Subcutaneous preadipocyte (primary cell): Measurements from ENCODE around the gene NFATC4. TPM values are rescaled to one million over a fixed set of nuclear protein-coding genes. Genes with fewer than 3 reads are reported as not detected.

Experiments
- small RNA-seq: library from RNA; depleted of rRNA; stranded (forward); fragments of <200 nt; gene quantifications from one replicate; pipeline ENCODE3, GENCODE V24; 2012
- total RNA-seq: library from RNA; depleted of rRNA; stranded (reverse); fragments of >200 nt; gene quantifications from 2 replicates; pipeline ENCODE4 v1.2.3, GENCODE V29; 2012

Gene NFATC4
- total RNA-seq: 53.3 and 54.0 TPM in 2 replicates

DNA sequence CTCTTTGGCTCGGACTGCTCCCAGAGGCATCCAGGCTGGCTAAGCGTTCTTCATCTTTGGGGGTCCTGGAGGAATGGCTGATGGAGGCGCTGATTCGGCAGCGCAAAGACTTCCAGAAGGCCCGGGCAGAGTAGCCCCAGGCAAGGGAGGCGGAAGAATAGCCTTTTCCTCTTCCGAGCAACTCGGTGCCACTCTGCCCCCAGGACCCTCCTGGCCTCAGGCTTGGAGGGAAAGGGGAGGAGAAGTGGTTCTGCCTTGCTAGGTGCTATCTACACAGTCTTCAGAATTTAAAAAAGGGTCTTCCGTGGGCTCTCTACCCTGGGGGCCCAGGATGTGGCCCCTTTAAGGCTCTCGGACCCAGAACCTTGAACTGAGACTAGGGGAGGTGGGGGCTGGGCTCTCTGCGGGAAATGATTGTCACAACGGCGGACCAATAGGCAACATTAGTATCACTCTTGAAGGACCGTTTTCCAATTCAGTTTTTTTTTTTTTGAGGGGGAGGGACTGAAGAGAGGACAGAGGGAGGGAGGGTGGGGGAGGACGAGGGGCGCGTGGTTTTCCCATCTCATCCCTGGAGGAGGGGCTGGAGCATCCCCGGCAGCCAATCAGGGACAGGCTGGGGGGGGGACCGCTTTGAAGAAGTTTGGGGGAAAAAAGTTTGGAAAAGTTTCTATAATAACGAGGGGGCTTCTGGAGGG lies at the start of gene NFATC4:
TSS of gene NFATC4 (plus strand) at position 671 of the 698 bp plus-strand sequence. CDS start 157 bp downstream, outside the sequence.

DNA sequence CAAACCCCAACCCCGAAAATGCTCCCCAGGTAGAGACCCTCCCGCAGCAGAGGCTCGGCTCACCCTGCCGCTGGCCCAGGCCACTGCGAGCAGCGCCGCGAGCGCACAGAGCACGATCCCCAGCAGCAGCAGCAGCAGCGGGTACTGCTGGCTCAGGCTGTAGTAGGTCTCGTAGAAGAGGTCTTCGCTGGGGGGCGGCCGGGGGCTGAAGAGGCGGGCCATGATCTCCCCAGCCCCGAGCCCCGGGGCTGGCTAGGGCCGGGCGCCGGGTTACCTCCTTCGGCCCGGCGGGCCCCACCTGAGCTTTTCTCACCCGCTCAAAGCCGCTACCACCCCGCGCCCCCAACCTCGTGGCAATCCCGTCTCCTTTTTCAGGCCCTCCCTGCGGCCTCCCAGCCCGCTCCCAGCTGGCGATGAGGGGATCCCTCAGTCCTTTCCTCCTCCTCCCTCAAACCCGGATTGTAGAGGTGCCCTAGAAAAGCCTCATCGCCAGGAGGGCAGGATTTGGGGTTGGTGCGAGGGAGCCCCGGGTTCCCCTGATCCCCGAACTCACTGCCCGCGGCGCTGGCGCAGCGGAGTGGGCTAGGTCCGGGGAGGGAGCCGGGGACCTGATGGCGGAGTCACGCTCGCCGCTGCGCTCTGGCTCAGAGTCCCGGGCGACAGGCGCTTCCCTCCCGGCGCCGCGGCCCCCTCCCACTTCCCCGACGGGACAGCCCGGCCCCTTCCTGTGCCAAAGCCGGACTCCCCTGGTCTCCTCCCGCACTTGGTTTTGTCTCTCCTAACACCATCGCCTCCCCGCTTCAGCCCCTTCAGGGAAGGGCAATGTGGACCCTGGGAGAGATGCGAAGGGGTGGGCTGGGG lies 33.3 kb upstream of the NFATC4 start, which contains the start of gene ADCY4:
TSS of gene ADCY4 (minus strand) at position 641 of the 861 bp plus-strand sequence. CDS start at position 222, 419 bp downstream.

DNA sequence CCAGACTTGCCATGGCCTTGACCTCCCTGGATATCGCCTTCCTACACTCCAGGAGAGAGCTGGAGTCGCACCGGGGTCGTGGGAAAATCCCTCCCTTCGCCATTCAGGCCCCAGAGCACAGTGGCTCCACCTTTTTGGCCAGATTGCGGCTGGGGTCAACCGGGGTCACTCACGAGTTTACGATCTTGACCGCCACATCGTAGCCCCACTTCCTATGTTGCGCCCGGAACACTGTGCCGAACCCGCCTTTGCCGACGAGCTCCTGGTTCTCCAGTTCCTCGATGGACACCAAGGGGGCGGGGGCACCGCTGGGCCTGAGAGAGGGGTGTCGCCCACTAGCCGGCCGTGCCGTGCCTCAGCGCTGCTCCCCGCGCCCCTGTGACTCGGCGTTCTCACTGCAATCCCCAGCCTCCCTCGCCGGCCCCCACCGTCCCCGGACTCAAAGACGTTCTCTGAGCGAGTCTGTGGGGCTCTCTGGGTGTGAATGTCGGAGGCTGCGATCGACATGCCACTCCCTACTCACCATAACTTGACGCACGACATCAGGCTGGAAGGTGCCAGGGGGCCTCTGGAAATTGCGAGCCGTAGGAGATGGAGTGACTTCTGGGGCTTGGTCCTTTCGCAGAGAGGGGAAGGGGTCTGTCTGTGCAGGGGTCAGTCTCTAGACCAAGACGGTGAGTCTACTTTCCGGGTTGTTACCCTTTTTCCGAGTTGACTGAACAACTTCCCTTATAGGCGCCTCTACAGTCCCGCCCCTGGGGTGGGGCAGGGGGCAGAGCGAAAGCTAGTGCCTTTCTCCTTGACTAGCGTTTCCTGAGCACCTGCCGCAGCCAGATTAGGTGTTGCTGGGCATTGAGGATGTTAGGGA lies 28.5 kb upstream of the NFATC4 start, which contains the start of gene RIPK3:
TSS of gene RIPK3 (minus strand) at position 708 of the 868 bp plus-strand sequence. CDS start at position 543, 165 bp downstream.

DNA sequence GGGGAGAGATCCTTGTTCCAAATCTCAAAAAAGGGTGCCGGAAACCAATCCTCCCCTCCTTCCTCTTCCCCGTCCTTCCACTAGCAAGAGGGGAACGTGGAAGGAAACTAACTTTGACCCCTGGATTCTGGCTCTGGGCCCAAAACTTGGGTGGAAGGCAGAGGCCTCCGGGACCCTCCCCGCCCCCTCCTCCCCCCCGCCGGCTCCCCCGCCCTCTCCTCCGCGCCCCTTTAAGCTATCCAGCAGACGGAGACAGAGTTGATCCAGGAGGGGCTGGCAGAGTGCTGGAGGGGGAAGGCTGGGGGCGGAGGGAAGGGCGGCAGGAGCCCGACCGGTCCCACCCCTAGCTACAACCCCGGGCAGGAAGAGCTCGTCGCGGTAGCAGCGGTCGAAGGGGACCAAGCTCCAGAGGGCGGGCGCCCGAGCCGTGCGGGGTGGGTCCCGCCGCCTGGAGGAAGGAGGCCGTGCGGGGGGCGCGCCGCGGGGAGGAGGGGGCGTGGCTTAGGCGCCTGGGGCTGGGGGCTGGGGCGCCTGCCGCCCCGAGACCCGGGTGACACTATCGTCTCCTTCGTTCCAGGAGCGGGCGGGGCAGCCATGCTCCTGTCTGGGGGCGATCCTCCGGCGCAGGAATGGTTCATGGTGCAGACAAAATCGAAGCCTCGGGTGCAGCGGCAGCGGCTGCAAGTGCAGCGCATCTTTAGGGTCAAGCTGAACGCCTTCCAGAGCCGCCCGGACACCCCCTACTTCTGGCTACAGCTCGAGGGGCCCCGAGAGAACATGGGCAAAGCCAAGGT lies 30.9 kb downstream of the NFATC4 start, which contains the start of gene NYNRIN:
TSS of gene NYNRIN (plus strand) at position 351 of the 794 bp plus-strand sequence. CDS start at position 595, 244 bp downstream.

Small RNAs within 50 kb of the gene (small RNA-seq; reads per million reads assigned to genes)
- not detected for gene RF00026

Other genes with a start within 250 kb of the NFATC4 start
- 0.37 TPM in 1 of 2 replicates, not detected in the other for gene FITM1, start 237.5 kb upstream of the NFATC4 start, total RNA-seq
- gene PSME1, start 232.0 kb upstream of the NFATC4 start, total RNA-seq: 62.9 and 93.7 TPM in 2 replicates
- gene EMC9, start 226.6 kb upstream of the NFATC4 start, total RNA-seq: 12.1 and 13.3 TPM in 2 replicates
- 72.1 and 87.5 TPM in 2 replicates for gene PSME2, start 221.6 kb upstream of the NFATC4 start, total RNA-seq
- gene RNF31, start 220.7 kb upstream of the NFATC4 start, total RNA-seq: 40.8 and 43.8 TPM in 2 replicates
- 38.3 and 59.5 TPM in 2 replicates for gene IRF9, start 206.9 kb upstream of the NFATC4 start, total RNA-seq
- gene REC8, start 196.1 kb upstream of the NFATC4 start, total RNA-seq: 1.8 TPM in 2 replicates
- gene IPO4, start 179.4 kb upstream of the NFATC4 start, total RNA-seq: 74.6 and 97.4 TPM in 2 replicates
- gene TM9SF1, start 172.7 kb upstream of the NFATC4 start, total RNA-seq: 53.2 and 56.2 TPM in 2 replicates
- under 0.01 and 0.20 TPM in 2 replicates for gene TSSK4, start 162.5 kb upstream of the NFATC4 start, total RNA-seq
- gene CHMP4A, start 154.7 kb upstream of the NFATC4 start, total RNA-seq: 10.0 and 10.3 TPM in 2 replicates
- gene MDP1, start 152.1 kb upstream of the NFATC4 start, total RNA-seq: 10.8 and 14.7 TPM in 2 replicates
- 84.3 and 102 TPM in 2 replicates for gene NEDD8, start 135.8 kb upstream of the NFATC4 start, total RNA-seq
- gene GMPR2, start 135.3 kb upstream of the NFATC4 start, total RNA-seq: 54.2 and 64.3 TPM in 2 replicates
- gene TINF2, start 125.6 kb upstream of the NFATC4 start, total RNA-seq: 37.7 and 46.3 TPM in 2 replicates
- gene TGM1, start 105.0 kb upstream of the NFATC4 start, total RNA-seq: 0.78 and 1.1 TPM in 2 replicates
- gene RABGGTA, start 96.6 kb upstream of the NFATC4 start, total RNA-seq: 22.4 and 30.1 TPM in 2 replicates
- 10.0 and 16.2 TPM in 2 replicates for gene DHRS1, start 68.4 kb upstream of the NFATC4 start, total RNA-seq
- gene NOP9, start 68.3 kb upstream of the NFATC4 start, total RNA-seq: 19.1 and 27.2 TPM in 2 replicates
- gene CIDEB, start 60.2 kb upstream of the NFATC4 start, total RNA-seq: 1.2 and 2.2 TPM in 2 replicates
- 5.3 and 5.5 TPM in 2 replicates for gene LTB4R2, start 58.0 kb upstream of the NFATC4 start, total RNA-seq
- 1.4 and 2.2 TPM in 2 replicates for gene LTB4R, start 56.7 kb upstream of the NFATC4 start, total RNA-seq
- gene ADCY4, start 33.1 kb upstream of the NFATC4 start, total RNA-seq: 3.7 and 11.5 TPM in 2 replicates
- 3.7 TPM in 2 replicates for gene RIPK3, start 28.2 kb upstream of the NFATC4 start, total RNA-seq
- gene NYNRIN, start 30.8 kb downstream of the NFATC4 start, total RNA-seq: 3.9 and 4.8 TPM in 2 replicates
- gene CBLN3, start 61.5 kb downstream of the NFATC4 start, total RNA-seq: 1.4 and 4.4 TPM in 2 replicates
- 36.4 and 44.2 TPM in 2 replicates for gene KHNYN, start 61.8 kb downstream of the NFATC4 start, total RNA-seq
- 9.6 and 12.9 TPM in 2 replicates for gene SDR39U1, start 74.6 kb downstream of the NFATC4 start, total RNA-seq
- not detected in 2 replicates for gene CMA1, start 140.1 kb downstream of the NFATC4 start, total RNA-seq
- not detected in 2 replicates for gene CTSG, start 208.1 kb downstream of the NFATC4 start, total RNA-seq
- not detected in 2 replicates for gene GZMH, start 241.5 kb downstream of the NFATC4 start, total RNA-seq